AG09319 (cell line): ENCODE results near the gene HHIPL1.
A peak's percentile ranks its signal among the peaks of the same experiment; 100 is the strongest.

Experiments
- DNase-seq: peaks from one replicate; pipeline ENCODE4 v3.0.0-alpha.2; 2010; ENCODE audit warnings: low read depth; ENCODE audit errors: extremely low read depth
- CTCF ChIP-seq: IDR thresholded peaks from 2 replicates; pipeline ENCODE4 v1.5.1; 2011; ENCODE audit warnings: low read depth, mild to moderate bottlenecking, inconsistent platforms, low read length, moderate library complexity

HHIPL1 gene

GRCh38 chr14:99628887-99629618 lies 15.9 kb upstream of the HHIPL1 start:
- peak; percentile 100 for TF ChIP-seq CTCF
- no peak for DNase-seq

- no peak for TF ChIP-seq CTCF
Measured at GRCh38 chr14:99630202-99630601, 14.7 kb upstream of the HHIPL1 start.

GRCh38 chr14:99632410-99633035 lies 12.4 kb upstream of the HHIPL1 start:
- no peak for DNase-seq
- TF ChIP-seq CTCF, result no peak

More at GRCh38 chr14:99630202-99630601, 14.7 kb upstream of the HHIPL1 start:
- DNase-seq, result no peak

- DNase-seq, result no peak
- no peak for TF ChIP-seq CTCF
Measured at GRCh38 chr14:99633141-99633540, 11.8 kb upstream of the HHIPL1 start.

- no peak for TF ChIP-seq CTCF
- DNase-seq, result no peak
Measured at GRCh38 chr14:99633918-99634317, 11.0 kb upstream of the HHIPL1 start.

- no peak for TF ChIP-seq CTCF
- DNase-seq, result no peak
Measured at GRCh38 chr14:99634443-99634842, 10.5 kb upstream of the HHIPL1 start.

- no peak for TF ChIP-seq CTCF
- no peak for DNase-seq
Measured at GRCh38 chr14:99635116-99635515, 9.8 kb upstream of the HHIPL1 start.
